GM23338 (cell line): ENCODE data around the gene CBFA2T3. TPM values are rescaled to one million over a fixed set of nuclear protein-coding genes. Genes with fewer than 3 reads are reported as not detected.

Source experiments
- ATAC-seq: fragments of 200-7000 bp; cut with Tn5 transposase; 3 replicates; pipeline ENCODE4 v1.9.1; 2020
- DNase-seq: peaks from one replicate; pipeline ENCODE4 v3.0.0-alpha.2; 2015; ENCODE audit warnings: low spot score
- H2AFZ ChIP-seq: fragments of 200-600 bp; sonication (generic); 2 replicates; pipeline ENCODE4 v1.8.0; 2016; ENCODE audit warnings: antibody characterized with exemption, mild to moderate bottlenecking, moderate library complexity
- H3F3A ChIP-seq: fragments of 200-600 bp; sonication (generic); replicated peaks from 2 replicates; pipeline ENCODE4 v1.8.0; 2017; ENCODE audit warnings: antibody characterized with exemption, mixed run types, low read depth
- H3K27ac ChIP-seq: fragments of 200-600 bp; sonication (generic); 2 replicates; pipeline ENCODE4 v1.6.1; 2016; ENCODE audit warnings: low read depth
- H3K27me3 ChIP-seq: fragments of 200-600 bp; sonication (generic); 2 replicates; pipeline ENCODE4 v1.8.0; 2016; ENCODE audit warnings: mild to moderate bottlenecking, mixed run types, moderate library complexity; ENCODE audit not compliant: insufficient read depth
- H3K36me3 ChIP-seq: fragments of 200-600 bp; sonication (generic); 2 replicates; pipeline ENCODE4 v1.8.0; 2016; ENCODE audit warnings: mild to moderate bottlenecking; ENCODE audit not compliant: insufficient read depth
- H3K4me1 ChIP-seq: fragments of 200-600 bp; sonication (generic); 2 replicates; pipeline ENCODE4 v1.8.0; 2016; ENCODE audit warnings: mild to moderate bottlenecking, moderate library complexity; ENCODE audit not compliant: insufficient read depth
- H3K4me2 ChIP-seq: fragments of 200-600 bp; sonication (generic); 2 replicates; pipeline ENCODE4 v1.7.1; 2017; ENCODE audit warnings: mixed run types
- H3K4me3 ChIP-seq: fragments of 200-600 bp; sonication (generic); 2 replicates; pipeline ENCODE4 v1.6.1; 2016; ENCODE audit warnings: mixed run types
- H3K79me2 ChIP-seq: fragments of 200-600 bp; sonication (generic); replicated peaks from 2 replicates; pipeline ENCODE4 v1.8.0; 2017; ENCODE audit warnings: mild to moderate bottlenecking; ENCODE audit not compliant: insufficient read depth
- H3K9me2 ChIP-seq: fragments of 200-600 bp; sonication (generic); 2 replicates; pipeline ENCODE4 v1.8.0; 2017; ENCODE audit not compliant: insufficient read depth
- H4K20me1 ChIP-seq: fragments of 200-600 bp; sonication (generic); replicated peaks from 2 replicates; pipeline ENCODE4 v1.8.0; 2017; ENCODE audit warnings: mild to moderate bottlenecking; ENCODE audit not compliant: insufficient read depth
- H3K27ac Mint-ChIP-seq: 2 replicates; pipeline ENCODE4 v1.8.0; 2020; ENCODE audit warnings: inconsistent platforms, mild to moderate bottlenecking, moderate library complexity, mixed read lengths
- H3K27me3 Mint-ChIP-seq: 3 replicates; pipeline ENCODE4 v1.8.0; 2022; ENCODE audit warnings: low read depth, mild to moderate bottlenecking, moderate library complexity, mixed read lengths, inconsistent platforms; ENCODE audit not compliant: insufficient read depth, poor library complexity
- H3K36me3 Mint-ChIP-seq: 3 replicates; pipeline ENCODE4 v1.8.0; 2021; ENCODE audit warnings: low read depth, mild to moderate bottlenecking, inconsistent platforms, moderate library complexity, mixed read lengths
- H3K4me1 Mint-ChIP-seq: 3 replicates; pipeline ENCODE4 v1.8.0; 2020; ENCODE audit warnings: mild to moderate bottlenecking, inconsistent platforms, mixed read lengths
- H3K4me3 Mint-ChIP-seq: 3 replicates; pipeline ENCODE4 v1.8.0; 2021; ENCODE audit warnings: moderate library complexity, mild to moderate bottlenecking, inconsistent platforms, mixed read lengths
- H3K9me3 Mint-ChIP-seq: 3 replicates; pipeline ENCODE4 v1.8.0; 2020; ENCODE audit warnings: moderate library complexity, mild to moderate bottlenecking, inconsistent platforms, mixed read lengths
- CREB1 ChIP-seq: fragments of 250-450 bp; sonication (Bioruptor Pico); IDR thresholded peaks from 2 replicates; pipeline ENCODE4 v1.5.0; 2020; ENCODE audit warnings: low read depth, mild to moderate bottlenecking, moderate library complexity
- CTCF ChIP-seq, 2 experiments: fragments of 200-600 bp in 1 of 2; sonication (generic) in 1 of 2; conservative IDR thresholded peaks; 2 replicates each; pipeline versions ENCODE4 v1.5.1 to v1.6.1; 2016 to 2017; ENCODE audit warnings: antibody characterized with exemption in 2 of 2, low read depth in 2 of 2, mild to moderate bottlenecking in 2 of 2, moderate library complexity in 1 of 2
- ETS1 ChIP-seq: IDR thresholded peaks from 2 replicates; pipeline ENCODE4 v1.6.1; 2016; ENCODE audit warnings: antibody characterized with exemption
- EZH2 ChIP-seq: fragments of 200-600 bp; sonication (generic); IDR thresholded peaks from one replicate; pipeline ENCODE4 v1.8.0; 2017; ENCODE audit warnings: antibody characterized with exemption, mild to moderate bottlenecking, low read depth; ENCODE audit not compliant: unreplicated experiment
- EZH2phosphoT487 ChIP-seq: fragments of 200-600 bp; sonication (generic); IDR thresholded peaks from one replicate; pipeline ENCODE4 v1.8.1; 2018; ENCODE audit warnings: antibody characterized with exemption; ENCODE audit not compliant: unreplicated experiment
- JUNB ChIP-seq: IDR thresholded peaks from one replicate; pipeline ENCODE4 v1.6.1; 2016; ENCODE audit warnings: antibody characterized with exemption; ENCODE audit not compliant: unreplicated experiment
- NANOG ChIP-seq: IDR thresholded peaks from 2 replicates; pipeline ENCODE4 v1.6.1; 2016; ENCODE audit warnings: antibody characterized with exemption, borderline replicate concordance
- POLR2AphosphoS5 ChIP-seq: IDR thresholded peaks from 2 replicates; pipeline ENCODE4 v1.6.1; 2016; ENCODE audit warnings: antibody characterized with exemption, low read depth
- REST ChIP-seq: IDR thresholded peaks from one replicate; pipeline ENCODE4 v1.6.1; 2018; ENCODE audit warnings: antibody characterized with exemption; ENCODE audit not compliant: unreplicated experiment
- STAT1 ChIP-seq: IDR thresholded peaks from one replicate; pipeline ENCODE4 v1.6.1; 2016; ENCODE audit warnings: antibody characterized with exemption; ENCODE audit not compliant: unreplicated experiment
- ZNF114 ChIP-seq: fragments of 250-450 bp; sonication (Bioruptor Pico); IDR thresholded peaks from 2 replicates; pipeline ENCODE4 v1.5.0; 2020; ENCODE audit warnings: mild to moderate bottlenecking, moderate library complexity
- ZNF331 ChIP-seq: fragments of 250-450 bp; sonication (Bioruptor Pico); IDR thresholded peaks from 2 replicates; pipeline ENCODE4 v1.5.0; 2020; ENCODE audit warnings: low read depth, mild to moderate bottlenecking, moderate library complexity
- ZNF462 ChIP-seq: fragments of 250-450 bp; sonication (Bioruptor Pico); IDR thresholded peaks from 2 replicates; pipeline ENCODE4 v1.5.0; 2020; ENCODE audit warnings: mild to moderate bottlenecking, moderate library complexity
- polyA plus RNA-seq: library from polyadenylated mRNA; unstranded; fragments of >200 nt; fragmentation: Nextera tagmentation; extraction: Ambion mirVana; gene quantifications from 2 replicates; pipeline ENCODE4 v1.2.1, GENCODE V29; 2016
- total RNA-seq: library from RNA; depleted of rRNA; stranded (reverse); fragments of >200 nt; shearing (Covaris generic); gene quantifications from 2 replicates; pipeline ENCODE4 v1.2.3, GENCODE V29; 2014

The CBFA2T3 gene
- total and polyA plus RNA-seq, 2 experiments from 2014 or later: 0.87 to 1.5 TPM

- H3K36me3 ChIP-seq: no peaks in the 10 kb centered on the region
- Mint-ChIP-seq H3K36me3 (no peaks in the 10 kb centered on the region; the same call in 2 of the 3 replicates), H3K4me3 (no peak overlapping the region), H3K27ac (no peak overlapping the region), H3K4me1 (no peaks in the 10 kb centered on the region; the same call in 2 of the 3 replicates), H3K9me3 (no peaks in the 10 kb centered on the region; the same call in 1 of the 3 replicates), H3K27me3 (peaks cover 18% of the 10 kb centered on the region)
- H4K20me1 ChIP-seq: no peaks in the 10 kb centered on the region
- no peaks in the 10 kb centered on the region for H3K79me2 ChIP-seq
- H3K4me2 ChIP-seq: no peak overlapping the region
- H3K9me2 ChIP-seq: no peaks in the 10 kb centered on the region
- H3K4me3 ChIP-seq: no peak overlapping the region
- H3K27ac ChIP-seq: no peak overlapping the region
- no peak for TF ChIP-seq JUNB
- no peak for TF ChIP-seq REST
- TF ChIP-seq ZNF331 (CRISPR knock-in tag): no peak
- TF ChIP-seq ZNF462 (CRISPR knock-in tag): no peak
- no peak for TF ChIP-seq STAT1
- TF ChIP-seq ZNF114 (CRISPR knock-in tag): no peak
- no peak for TF ChIP-seq CTCF (conservative IDR thresholded peaks at IDR 0.05; ENCODE audit: low read depth in 2 of 2)
- no peak for TF ChIP-seq EZH2phosphoT487
- TF ChIP-seq EZH2: no peak
- TF ChIP-seq CREB1: no peak
- no peak for TF ChIP-seq NANOG
- no peak for TF ChIP-seq POLR2AphosphoS5
- no peak for TF ChIP-seq ETS1
- ATAC-seq (no peak), DNase-seq (no peak)
- H3K4me1 ChIP-seq: no peaks in the 10 kb centered on the region
- H2AFZ ChIP-seq: no peak overlapping the region
- H3K27me3 ChIP-seq: no peaks in the 10 kb centered on the region
- no peaks in the 10 kb centered on the region for H3F3A ChIP-seq
These were observed 100.0 kb downstream of the CBFA2T3 start for GRCh38 chr16:88876942-88877526.
